IPS-18a (cell line): ENCODE data around the gene SERPINA3.

Source experiments
- H3K27ac ChIP-seq: one replicate; pipeline ENCODE4 v1.5.1; 2013; ENCODE audit warnings: low read length
- H3K27me3 ChIP-seq: one replicate; pipeline ENCODE4 v1.6.1; 2013; ENCODE audit warnings: mild to moderate bottlenecking, low read length; ENCODE audit not compliant: control insufficient read depth, insufficient read depth
- H3K36me3 ChIP-seq: one replicate; pipeline ENCODE4 v1.6.1; 2013; ENCODE audit warnings: low read depth, low read length; ENCODE audit not compliant: control insufficient read depth
- H3K4me1 ChIP-seq: one replicate; pipeline ENCODE4 v1.6.1; 2013; ENCODE audit warnings: low read depth, low read length; ENCODE audit not compliant: control insufficient read depth
- H3K4me3 ChIP-seq: one replicate; pipeline ENCODE4 v1.5.1; 2013; ENCODE audit warnings: low read length
- H3K9ac ChIP-seq: one replicate; pipeline ENCODE4 v1.6.1; 2013; ENCODE audit warnings: mild to moderate bottlenecking, low read length, moderate library complexity
- H3K9me3 ChIP-seq: one replicate; pipeline ENCODE4 v1.6.1; 2013; ENCODE audit warnings: low read depth, low read length; ENCODE audit not compliant: control insufficient read depth

Gene SERPINA3

GRCh38 chr14:94612174-94612573 lies at the start of gene SERPINA3:
TSS of gene SERPINA3 (plus strand) at chr14:94612391. CDS start at chr14:94614442, 2,051 bp downstream.
- Histone ChIP-seq H3K9ac (no peak within 1 kb of the TSS), H3K36me3 (no peaks in the 10 kb centered on the region), H3K27me3 (no peaks in the 10 kb centered on the region), H3K27ac (no peak within 1 kb of the TSS), H3K4me1 (no peaks in the 10 kb centered on the region), H3K9me3 (no peaks in the 10 kb centered on the region), H3K4me3 (no peak within 1 kb of the TSS)

- Histone ChIP-seq H3K4me1 (no peaks in the 10 kb centered on the region), H3K27me3 (no peaks in the 10 kb centered on the region), H3K9me3 (no peaks in the 10 kb centered on the region), H3K36me3 (no peaks in the 10 kb centered on the region), H3K9ac (no peak overlapping the region), H3K4me3 (no peak overlapping the region), H3K27ac (no peak overlapping the region)
These were observed 49.0 kb upstream of the SERPINA3 start for GRCh38 chr14:94562941-94563883.

- no peaks in the 10 kb centered on the region for H3K4me1 ChIP-seq
- no peaks in the 10 kb centered on the region for H3K27me3 ChIP-seq
- H3K27ac ChIP-seq = no peak overlapping the region
- H3K9ac ChIP-seq = no peak overlapping the region
- H3K9me3 ChIP-seq = no peaks in the 10 kb centered on the region
- H3K36me3 ChIP-seq = no peaks in the 10 kb centered on the region
- H3K4me3 ChIP-seq = no peak overlapping the region
These were observed 47.8 kb upstream of the SERPINA3 start for GRCh38 chr14:94564381-94564780.

- Histone ChIP-seq H3K4me1 (no peaks in the 10 kb centered on the region), H3K27ac (no peak overlapping the region), H3K9me3 (no peaks in the 10 kb centered on the region), H3K27me3 (no peaks in the 10 kb centered on the region), H3K4me3 (no peak overlapping the region), H3K36me3 (no peaks in the 10 kb centered on the region), H3K9ac (no peak overlapping the region)
These were observed 44.0 kb upstream of the SERPINA3 start for GRCh38 chr14:94568186-94568585.

GRCh38 chr14:94569381-94570001 lies 42.7 kb upstream of the SERPINA3 start:
- Histone ChIP-seq H3K27ac (no peak overlapping the region), H3K9ac (no peak overlapping the region), H3K9me3 (no peaks in the 10 kb centered on the region)

GRCh38 chr14:94570002-94570400 lies 42.2 kb upstream of the SERPINA3 start:
- Histone ChIP-seq H3K27ac (no peak overlapping the region), H3K9ac (no peak overlapping the region), H3K36me3 (no peaks in the 10 kb centered on the region), H3K4me3 (no peak overlapping the region), H3K27me3 (no peaks in the 10 kb centered on the region), H3K9me3 (no peaks in the 10 kb centered on the region), H3K4me1 (no peaks in the 10 kb centered on the region)

More at GRCh38 chr14:94569381-94570001, 42.7 kb upstream of the SERPINA3 start:
- Histone ChIP-seq H3K36me3 (no peaks in the 10 kb centered on the region), H3K27me3 (no peaks in the 10 kb centered on the region), H3K4me1 (no peaks in the 10 kb centered on the region), H3K4me3 (no peak overlapping the region)

- H3K9ac ChIP-seq = no peak overlapping the region
- H3K27me3 ChIP-seq = no peaks in the 10 kb centered on the region
- no peak overlapping the region for H3K4me3 ChIP-seq
- no peaks in the 10 kb centered on the region for H3K36me3 ChIP-seq
- H3K9me3 ChIP-seq = no peaks in the 10 kb centered on the region
- no peaks in the 10 kb centered on the region for H3K4me1 ChIP-seq
- H3K27ac ChIP-seq = no peak overlapping the region
These were observed 41.8 kb upstream of the SERPINA3 start for GRCh38 chr14:94570440-94570839.

GRCh38 chr14:94571395-94571794 lies 40.8 kb upstream of the SERPINA3 start:
- H3K27ac ChIP-seq = no peak overlapping the region
- no peaks in the 10 kb centered on the region for H3K4me1 ChIP-seq
- H3K27me3 ChIP-seq = no peaks in the 10 kb centered on the region
- no peaks in the 10 kb centered on the region for H3K36me3 ChIP-seq
- no peaks in the 10 kb centered on the region for H3K9me3 ChIP-seq
- H3K9ac ChIP-seq = no peak overlapping the region
- H3K4me3 ChIP-seq = no peak overlapping the region

- H3K9me3 ChIP-seq = no peaks in the 10 kb centered on the region
- H3K36me3 ChIP-seq = no peaks in the 10 kb centered on the region
- H3K4me3 ChIP-seq = no peak overlapping the region
- H3K27ac ChIP-seq = no peak overlapping the region
- H3K4me1 ChIP-seq = no peaks in the 10 kb centered on the region
- H3K9ac ChIP-seq = no peak overlapping the region
- H3K27me3 ChIP-seq = no peaks in the 10 kb centered on the region
These were observed 40.2 kb upstream of the SERPINA3 start for GRCh38 chr14:94571950-94572349.

GRCh38 chr14:94572637-94573303 lies 39.4 kb upstream of the SERPINA3 start:
- no peaks in the 10 kb centered on the region for H3K9me3 ChIP-seq
- H3K9ac ChIP-seq = no peak overlapping the region
- no peak overlapping the region for H3K27ac ChIP-seq
- no peak overlapping the region for H3K4me3 ChIP-seq
- H3K4me1 ChIP-seq = no peaks in the 10 kb centered on the region
- H3K27me3 ChIP-seq = no peaks in the 10 kb centered on the region
- no peaks in the 10 kb centered on the region for H3K36me3 ChIP-seq

GRCh38 chr14:94573475-94574277 lies 38.5 kb upstream of the SERPINA3 start:
- Histone ChIP-seq H3K9me3 (no peaks in the 10 kb centered on the region), H3K4me3 (no peak overlapping the region), H3K27me3 (no peaks in the 10 kb centered on the region), H3K27ac (no peak overlapping the region), H3K9ac (no peak overlapping the region), H3K36me3 (no peaks in the 10 kb centered on the region), H3K4me1 (no peaks in the 10 kb centered on the region)
